ENCODE data around the gene IL7R.

- TF ChIP-seq CTCF (IDR thresholded peaks at IDR 0.05) (no peak), POLR2AphosphoS5 (IDR thresholded peaks at IDR 0.05) (no peak)
Observed at GRCh38 chr5:35811108-35811741, 45.5 kb upstream of the IL7R start.

Measured in breast epithelium (tissue), 3 donors.